ENCODE data around the gene ATP9A.
A peak's percentile ranks its signal among the peaks of the same experiment; 100 is the strongest.

ATP9A gene

DNA sequence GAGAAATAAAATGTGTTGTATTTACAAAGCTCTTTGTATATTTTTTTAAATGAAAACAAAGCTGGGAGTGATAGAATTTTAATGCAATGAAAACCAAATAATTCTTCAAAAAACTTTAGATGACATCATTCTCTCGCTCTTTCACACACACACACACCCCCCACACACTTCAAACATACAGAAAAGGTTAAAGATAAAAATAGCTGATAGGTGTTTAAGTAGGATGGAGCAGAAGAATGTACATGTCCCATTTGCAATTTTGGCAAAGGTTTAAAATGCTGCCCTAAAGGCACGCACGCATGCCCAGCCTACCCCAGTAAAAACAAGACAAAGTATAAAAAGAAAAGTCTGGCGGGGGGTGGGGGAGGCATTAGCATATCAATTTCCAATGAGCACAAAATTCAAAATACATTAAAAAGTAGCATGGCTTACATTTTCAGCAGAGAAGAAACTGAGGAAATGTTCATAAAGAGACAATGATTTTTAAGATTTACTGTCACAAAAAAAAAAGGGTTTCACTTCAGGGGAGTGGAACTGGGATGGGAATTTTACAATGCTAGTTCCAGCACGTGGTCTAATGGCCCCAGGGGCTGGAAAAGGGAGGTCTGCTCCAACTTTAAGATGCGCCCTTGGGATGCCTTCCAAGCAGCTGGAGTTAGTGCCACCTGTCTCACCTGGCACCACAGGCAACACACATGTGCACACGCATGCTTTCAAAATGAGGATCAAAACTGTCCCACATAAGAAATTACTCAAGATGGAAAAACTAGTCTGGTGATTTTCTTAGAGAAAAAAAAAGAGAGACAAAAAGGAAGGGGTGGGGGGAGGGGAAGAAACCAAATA, 170.6 kb downstream of the ATP9A start:
- no peak for DNase-seq (ENCODE audit: low spot score)

DNA sequence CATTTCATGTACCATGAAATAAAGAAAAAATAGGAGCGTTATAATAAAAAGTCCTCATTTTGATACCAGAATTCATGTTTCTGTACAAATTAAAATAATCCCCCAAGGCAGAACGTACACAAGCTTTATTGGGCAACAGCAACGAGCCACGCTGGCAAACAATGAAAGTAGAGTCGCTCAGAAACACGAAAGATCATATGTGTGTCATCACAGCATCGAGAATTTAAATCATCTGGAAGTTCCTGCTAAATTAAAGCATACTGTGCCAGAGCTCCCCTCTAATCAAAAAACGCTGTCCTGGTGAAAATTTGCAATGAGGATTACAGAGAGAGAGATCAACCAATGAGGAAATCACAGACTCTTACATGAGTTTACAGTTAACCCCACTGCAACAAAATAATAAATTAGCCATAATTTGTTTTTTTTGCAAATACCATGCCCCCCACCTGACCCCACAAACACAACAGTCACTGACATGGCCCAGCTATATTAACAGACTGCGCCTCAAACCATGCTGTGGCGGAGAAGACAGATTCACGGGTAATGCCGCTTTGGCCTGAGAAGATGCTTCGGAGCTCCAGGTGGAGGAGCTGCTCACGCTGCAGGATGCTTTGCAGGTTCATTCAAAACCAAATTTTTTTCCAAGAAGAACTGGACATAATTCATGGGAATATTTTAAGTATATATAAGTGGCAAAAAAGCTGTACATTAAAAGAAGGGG, 171.4 kb downstream of the ATP9A start:
- no peak for DNase-seq (ENCODE audit: low spot score)

DNA sequence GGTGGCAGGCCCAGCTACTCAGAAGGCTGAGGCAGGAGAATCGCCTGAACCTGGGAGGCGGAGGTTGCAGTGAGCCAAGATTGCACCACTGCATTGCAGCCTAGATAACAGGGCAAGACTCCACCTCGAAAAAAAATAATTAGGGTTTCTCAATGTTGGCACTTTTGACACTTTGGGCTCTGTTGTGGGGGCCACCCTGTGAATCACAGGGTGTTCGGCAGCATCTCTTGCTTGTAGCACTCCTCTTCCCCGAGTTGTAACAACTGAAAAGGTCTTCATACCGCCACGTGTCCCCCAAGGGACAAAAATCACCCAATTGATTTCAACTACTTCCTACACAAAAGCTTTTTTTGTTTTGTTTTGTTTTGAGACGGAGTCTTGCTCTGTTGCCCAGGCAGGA, 172.4 kb downstream of the ATP9A start:
- DNase-seq (ENCODE audit: low spot score): no peak

DNA sequence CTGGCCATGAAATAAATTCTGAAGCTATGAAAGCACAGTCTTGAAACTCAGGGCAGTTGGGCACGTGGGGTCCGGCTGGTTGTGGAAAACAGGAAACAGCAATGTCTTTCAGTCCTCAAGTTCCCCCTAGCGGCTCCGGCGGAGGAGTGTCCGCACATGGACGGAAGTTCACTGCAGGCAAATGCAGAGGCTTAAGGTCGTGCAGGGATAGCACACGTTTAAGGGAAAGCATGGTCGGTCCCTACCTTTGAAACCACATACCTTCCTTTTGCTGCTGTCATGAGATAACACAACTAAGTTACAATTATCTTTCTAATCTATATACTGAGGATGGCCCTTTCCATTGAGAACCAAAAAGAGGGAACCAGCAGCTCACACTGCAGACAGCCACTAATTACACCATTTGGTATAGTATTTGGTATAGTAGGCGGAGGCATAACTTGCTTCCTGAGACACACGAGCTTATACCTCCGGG, 173.1 kb downstream of the ATP9A start:
- peak; percentile 92 for DNase-seq (ENCODE audit: low spot score)

DNA sequence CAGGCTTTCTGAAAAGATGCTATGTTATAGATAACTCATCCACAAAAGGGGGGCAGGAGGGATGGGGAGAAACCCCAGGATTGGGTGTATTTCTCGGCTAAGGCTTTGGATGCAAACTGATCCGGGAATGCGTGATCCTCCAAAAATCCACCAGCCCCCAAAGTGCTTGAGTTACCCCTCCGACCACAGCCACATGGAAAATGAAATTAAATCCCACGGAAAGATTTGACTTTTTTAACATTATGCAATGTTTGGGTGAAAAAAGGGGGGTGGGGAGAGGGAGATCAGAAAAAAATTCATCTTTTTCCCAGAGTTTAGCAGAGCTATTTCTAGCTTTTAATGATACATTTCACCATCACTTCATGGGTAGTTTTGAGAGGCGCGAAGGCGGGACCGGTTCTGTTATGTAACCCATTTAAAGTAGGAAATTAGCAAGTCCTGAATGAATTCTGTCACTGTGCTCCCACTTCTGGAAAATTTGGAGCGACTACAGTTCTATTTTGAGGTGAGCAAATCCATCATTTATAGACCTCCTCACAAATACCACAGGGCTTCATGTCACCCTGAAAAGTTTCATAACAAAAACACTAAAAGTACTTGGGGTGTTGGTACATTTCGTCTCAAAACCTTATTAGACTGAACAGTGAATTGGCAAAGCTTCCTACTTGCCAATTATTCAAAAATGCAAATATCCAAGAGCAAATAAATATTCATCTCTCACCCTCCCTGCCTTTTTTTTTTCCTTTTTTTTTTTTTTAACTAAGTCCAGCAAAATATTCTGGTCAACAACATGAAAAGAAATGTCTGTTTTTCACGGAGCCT, 173.7 kb downstream of the ATP9A start:
- no peak for DNase-seq (ENCODE audit: low spot score)

DNA sequence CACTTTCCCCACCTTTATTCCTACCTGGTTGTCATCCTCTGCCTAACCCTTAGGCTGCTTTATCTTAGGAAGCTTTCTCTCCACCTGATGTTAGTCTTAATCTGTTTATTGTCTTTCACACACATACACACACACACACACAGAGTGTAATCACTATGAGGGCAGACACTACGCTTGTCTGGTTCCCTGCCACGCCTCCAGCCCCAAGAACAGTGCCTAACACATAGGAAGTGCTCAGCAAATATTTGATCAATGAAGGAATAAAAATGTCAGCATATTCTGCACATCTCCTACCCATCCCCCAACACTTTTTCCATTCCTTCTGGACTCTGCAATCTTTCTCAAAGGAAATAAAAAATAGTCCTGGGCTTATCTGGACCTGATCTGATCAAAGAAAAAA, 174.6 kb downstream of the ATP9A start:
- DNase-seq (ENCODE audit: low spot score): no peak

DNA sequence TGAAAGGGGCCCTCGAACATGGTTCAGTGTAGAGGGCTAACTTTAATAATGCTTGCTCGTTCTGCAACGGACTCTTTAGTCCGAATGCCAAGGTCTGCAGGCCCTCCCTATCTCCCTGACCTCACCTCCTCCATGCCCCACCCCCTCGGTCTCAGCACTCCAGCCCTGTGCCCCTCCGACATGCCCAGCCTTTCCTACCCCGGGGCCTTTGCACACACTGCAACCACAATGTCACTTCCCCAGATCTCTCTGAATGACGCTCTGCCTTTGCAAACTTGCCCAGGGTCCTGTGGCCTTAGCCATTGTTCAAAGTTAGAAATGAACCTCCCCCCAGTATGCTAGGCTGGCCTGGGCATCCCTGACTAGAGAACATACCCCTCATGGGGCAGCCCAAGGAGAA, 175.6 kb downstream of the ATP9A start:
- DNase-seq (ENCODE audit: low spot score): no peak

DNA sequence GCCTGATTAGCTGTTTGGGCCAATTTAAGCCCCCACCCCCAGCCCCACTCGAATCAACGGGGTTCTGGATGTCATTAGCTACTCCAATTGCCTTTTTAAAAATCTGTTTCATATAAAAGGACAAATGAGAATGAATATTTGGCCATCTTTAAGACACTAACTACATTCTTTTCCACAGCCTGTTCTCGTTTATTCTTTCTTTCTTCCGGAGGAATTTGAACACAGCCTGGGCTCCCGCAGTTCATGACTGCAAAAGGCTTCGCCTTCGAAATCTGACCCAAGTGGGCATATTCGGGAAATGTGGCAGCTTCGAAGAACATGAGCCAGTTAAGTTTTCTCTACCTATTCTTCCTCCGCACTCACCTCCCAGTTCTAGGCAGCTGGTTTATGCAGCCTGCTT, 176.3 kb downstream of the ATP9A start:
- DNase-seq (ENCODE audit: low spot score): no peak

DNA sequence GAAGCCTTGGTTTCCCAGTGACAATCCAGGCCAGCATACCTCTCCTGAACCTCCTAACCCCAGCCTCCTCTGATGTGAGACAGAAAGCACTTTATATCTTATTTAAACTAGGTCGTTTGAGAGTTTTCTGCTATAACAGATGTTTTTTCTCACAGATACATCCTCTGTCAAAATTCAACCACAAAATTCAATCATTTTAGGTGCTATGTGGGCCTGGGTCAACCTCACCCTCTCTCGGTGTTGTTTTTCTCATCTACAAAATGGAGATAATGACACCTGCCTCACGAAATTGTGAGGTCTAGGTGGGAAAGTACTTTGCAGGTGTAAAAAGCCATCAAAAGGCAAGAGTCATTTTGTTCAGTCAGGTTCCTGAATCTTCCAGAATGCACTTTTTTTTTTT, 179.4 kb downstream of the ATP9A start:
- no peak for DNase-seq (ENCODE audit: low spot score)

DNA sequence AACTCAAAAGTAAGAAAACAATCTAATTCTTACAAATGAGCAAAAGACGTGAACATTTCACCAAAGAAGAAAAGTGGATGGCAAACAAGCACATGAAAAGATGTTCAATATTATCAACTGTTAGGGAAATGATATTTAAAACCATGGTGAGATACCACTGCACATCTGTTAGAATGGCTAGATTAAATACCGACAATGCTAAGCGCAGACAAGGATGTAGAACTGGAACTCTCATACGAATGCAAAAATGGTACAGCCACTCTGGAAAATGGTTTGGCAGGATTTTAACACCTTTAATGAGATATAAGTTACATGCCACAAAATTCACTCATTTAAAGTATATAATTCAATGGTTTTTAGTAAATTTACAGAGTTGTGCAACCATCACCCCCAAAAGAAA, 181.0 kb downstream of the ATP9A start:
- no peak for DNase-seq (ENCODE audit: low spot score)

DNA sequence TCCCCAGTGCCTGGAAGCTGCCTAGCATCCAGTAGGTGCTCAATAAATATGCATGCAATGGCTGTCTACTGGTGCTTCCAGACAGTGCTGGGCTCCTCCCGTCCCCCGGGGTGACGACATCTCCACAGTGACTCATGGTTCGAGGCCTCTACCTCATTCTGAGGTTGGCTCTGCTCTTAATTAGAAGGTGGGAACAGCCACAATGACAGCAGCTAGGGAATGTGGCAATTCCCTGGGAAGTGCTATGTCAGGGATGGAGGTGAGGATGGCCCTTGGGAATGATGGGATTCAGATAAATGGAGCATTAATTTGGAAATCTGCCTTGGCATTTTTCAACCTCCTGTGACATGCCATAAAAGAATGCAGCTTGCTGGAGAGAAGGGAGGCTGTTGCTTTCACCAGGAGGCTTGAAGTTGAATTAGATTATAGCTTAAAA, 182.2 kb downstream of the ATP9A start:
- DNase-seq (ENCODE audit: low spot score): peak; percentile 90

DNA sequence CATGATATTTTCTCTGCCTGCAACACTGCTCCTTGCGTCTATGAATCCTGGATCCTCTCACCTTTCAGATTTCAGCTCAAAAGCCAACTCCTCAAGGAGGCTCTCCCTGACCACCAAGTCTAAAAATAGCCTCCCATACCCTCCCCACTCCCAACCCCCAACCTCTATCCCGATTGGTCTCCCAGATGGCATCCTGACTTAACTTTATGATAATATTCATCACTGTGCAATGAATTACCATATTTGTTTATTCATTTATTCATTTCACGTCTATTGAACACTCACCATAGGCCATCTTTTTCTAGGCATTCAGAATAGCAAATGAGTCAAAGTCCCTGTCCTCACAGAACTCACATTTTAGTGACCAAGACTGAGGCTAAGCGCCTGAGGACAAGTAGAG, 183.0 kb downstream of the ATP9A start:
- no peak for DNase-seq (ENCODE audit: low spot score)

DNA sequence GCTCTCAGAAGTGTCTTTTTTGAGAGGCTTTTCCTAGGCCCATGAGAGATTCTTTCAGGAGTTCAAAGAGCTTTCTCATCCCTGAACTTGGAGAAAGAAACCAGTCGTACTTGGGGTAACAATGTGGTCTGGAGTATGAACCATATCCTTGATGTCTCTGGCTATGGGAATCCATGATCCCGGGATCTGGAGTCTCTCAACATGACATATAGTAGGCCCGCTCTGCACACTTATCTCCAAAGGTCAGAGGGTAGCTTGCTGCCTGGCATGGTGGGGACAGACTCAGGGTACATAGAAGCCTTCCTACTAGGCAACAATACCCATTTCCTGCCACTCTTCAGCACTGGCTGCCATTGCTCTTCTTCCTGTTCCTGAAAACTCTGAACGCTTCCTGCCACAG, 183.5 kb downstream of the ATP9A start:
- no peak for DNase-seq (ENCODE audit: low spot score)

DNA sequence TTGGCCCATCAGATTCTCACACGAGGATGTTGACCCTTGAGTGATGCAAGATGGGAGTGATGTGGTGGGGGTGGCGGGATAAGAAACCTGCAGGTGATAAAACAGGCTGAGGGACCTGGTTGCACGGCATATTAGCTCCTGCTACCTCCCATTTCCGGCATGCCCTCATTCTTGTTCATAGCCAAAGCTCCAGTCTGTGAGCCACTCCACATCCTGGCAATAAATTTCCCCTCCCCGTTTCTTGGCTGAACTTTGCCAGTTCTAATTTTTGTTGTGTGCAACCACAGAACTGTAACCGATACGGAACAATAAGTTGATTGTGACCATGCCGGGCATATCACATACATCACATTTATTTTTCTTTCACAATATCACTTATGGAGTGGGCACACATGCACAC, 184.1 kb downstream of the ATP9A start:
- DNase-seq (ENCODE audit: low spot score): no peak

DNA sequence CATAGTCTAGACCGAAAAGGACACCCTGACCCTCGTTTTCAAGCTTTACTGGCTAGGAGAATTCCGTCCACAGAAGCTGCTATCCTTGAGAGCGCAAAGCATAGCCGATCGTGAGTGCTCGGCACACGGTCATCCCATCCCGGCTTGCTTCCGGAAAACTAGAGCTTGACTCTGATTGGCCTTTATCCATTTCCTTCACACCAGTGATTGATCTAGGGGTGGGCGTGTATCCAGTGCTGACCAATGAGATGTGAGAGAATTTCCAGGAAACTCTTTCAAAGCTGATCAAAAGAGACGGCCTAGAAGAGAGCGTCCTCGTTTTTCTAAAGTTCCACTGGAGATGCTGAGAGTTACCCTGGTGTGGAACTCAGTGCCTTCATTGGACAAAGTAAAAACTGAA, 184.7 kb downstream of the ATP9A start:
- DNase-seq (ENCODE audit: low spot score): no peak

DNA sequence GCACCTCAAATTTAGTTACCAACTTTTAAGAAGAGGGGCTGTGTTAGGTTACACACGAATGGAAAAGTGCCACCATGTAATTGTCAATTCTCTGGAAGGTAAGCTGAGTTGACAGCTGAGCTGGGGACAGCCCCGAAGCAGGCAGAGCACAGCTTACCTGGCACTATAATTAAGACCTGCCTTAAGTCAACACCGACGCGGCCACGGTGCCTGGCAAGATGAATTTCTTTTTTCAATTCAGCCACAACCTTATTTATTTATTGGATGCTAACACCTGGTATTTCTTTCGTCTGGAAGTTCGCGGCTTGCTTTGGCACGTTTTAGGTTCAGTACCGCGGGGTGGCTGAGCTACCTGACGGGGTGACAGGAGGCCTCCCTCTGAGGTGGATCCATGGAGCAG, 185.1 kb downstream of the ATP9A start:
- DNase-seq (ENCODE audit: low spot score): no peak

DNA sequence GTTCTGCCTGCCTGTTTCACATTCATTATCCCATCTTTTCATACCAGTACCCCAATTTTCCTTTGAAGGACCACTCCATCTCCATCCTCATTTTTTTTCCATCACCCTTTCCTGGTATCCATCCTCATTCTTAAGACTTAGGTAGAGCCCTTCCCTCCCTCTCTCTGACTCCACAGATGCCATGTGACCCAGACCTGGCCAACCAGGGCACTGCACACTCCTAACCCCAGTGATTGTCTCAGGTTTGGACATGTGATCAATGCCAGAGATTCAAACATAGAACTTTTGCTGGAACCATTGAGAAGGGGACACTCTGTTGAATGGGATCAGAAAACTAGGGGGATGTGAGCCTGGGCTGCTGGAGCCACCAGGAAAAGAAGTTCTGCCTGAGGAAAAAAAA, 186.6 kb downstream of the ATP9A start:
- DNase-seq (ENCODE audit: low spot score): no peak

DNA sequence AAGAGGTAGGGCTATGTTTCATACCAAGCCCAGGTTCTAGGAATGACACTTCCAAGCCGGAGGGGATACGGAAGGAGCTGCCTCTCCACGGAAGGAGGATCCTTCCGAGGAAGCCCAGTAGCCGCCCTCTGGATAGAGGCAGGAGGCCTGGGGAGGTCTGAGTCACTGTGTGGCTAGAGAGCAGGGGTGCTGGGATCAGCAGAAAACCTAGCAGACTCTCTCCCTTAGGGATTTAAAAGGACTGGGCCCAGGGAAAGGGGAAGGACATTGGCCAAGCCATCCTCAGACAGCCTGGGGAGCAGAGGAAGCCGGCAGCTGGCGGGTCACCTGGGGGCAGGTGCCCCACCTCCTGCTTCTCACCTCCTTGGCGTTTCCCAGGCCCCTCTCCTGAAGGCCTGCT, 189.1 kb downstream of the ATP9A start:
- DNase-seq (ENCODE audit: low spot score): no peak

DNA sequence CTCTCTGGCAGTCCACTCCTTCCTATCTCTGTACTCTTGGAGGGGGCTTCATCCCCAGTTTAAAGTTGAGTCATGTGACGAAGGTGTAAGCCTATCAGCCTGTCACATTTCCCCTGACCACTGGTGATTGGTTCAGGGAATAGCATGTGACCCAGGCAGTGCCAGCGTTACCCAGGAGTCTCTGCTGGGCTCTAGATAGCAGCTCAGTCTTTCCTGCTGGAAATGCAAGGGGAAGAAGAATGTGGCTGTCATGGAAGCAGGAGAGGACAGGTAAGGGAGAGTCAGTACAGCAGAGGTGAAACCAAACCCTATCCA, 190.1 kb downstream of the ATP9A start:
- DNase-seq (ENCODE audit: low spot score): no peak

DNA sequence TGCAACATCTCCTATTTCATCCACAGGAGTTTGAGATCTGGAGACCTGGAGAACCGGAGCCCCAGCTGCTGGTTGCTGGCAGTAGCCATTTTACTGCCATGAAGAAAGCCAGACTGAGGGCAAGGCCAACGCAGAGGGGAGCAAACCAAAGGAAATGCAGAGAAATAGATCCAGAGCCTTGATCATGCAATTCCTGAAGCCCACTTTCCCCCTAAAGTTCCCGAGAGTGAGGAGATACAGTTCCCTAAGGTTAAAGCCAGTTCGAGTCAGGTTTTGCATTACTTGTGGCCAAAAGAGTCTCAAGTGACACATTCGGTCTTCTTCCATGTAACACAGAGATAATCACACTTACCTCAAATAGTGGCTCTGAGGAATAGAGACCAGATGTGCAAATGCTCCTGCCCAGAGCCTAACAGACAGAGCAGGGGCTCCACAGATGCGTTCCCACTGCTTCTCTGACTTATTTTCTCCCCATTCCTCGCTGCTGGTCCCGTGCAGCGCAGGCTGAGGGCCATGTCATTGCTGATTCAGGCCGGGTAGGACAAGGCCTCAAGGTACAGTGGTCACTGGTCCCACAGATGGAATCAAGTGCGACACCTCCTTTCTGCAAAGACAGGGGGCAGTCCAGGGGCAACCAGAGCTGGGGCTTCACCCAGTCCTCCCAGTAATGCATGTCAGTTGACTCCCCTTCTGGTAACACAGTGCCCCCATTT, 190.6 kb downstream of the ATP9A start:
- no peak for DNase-seq (ENCODE audit: low spot score)

DNA sequence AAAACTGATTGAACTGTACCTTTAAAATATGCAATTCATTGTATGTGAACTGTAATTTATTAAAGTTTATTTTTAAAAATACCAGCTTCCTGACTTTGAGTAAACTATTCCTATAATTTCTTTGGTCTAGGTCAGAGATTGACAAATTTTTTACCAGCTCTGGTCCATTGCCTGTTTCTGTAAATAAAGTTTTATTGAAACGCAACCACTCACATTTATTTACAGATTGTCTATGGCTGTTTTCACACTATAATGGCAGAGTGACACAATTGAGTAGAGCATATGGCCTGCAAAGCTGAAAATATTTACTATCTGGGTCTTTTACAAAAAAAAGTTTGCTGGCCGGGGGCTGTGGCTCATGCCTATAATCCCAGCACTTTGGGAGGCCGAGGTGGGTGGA, 192.7 kb downstream of the ATP9A start:
- DNase-seq (ENCODE audit: low spot score): no peak

All from GM03348 (cell line).